Vagina (tissue), 2 donors: ENCODE data around the gene VPS50. TPM values are rescaled to one million over a fixed set of nuclear protein-coding genes. Genes with fewer than 3 reads are reported as not detected.

Experiments
- DNase-seq, 2 donors: peaks; one replicate each; pipeline ENCODE4 v3.0.0-alpha.2; 2017; ENCODE audit errors: extremely low spot score in 2 of 2
- H3K27ac ChIP-seq: fragments of 200-600 bp; sonication (generic); one replicate; pipeline ENCODE4 v1.5.1; 2019
- H3K27me3 ChIP-seq: fragments of 200-600 bp; sonication (generic); one replicate; pipeline ENCODE4 v1.5.1; 2019
- H3K36me3 ChIP-seq, 2 donors: fragments of 200-600 bp; sonication (generic); one replicate each; pipeline ENCODE4 v1.5.1; 2017 to 2019
- H3K4me1 ChIP-seq: fragments of 200-600 bp; sonication (generic); one replicate; pipeline ENCODE4 v1.5.1; 2019
- H3K4me3 ChIP-seq, 2 donors: fragments of 200-600 bp; sonication (generic); 1 replicate in 1 of 2; 2 replicates in 1 of 2; pipeline ENCODE4 v1.5.1; 2016 to 2019
- H3K9me3 ChIP-seq: fragments of 200-600 bp; sonication (generic); one replicate; pipeline ENCODE4 v1.5.1; 2019
- POLR2A ChIP-seq, 2 donors: fragments of 450-650 bp; IDR thresholded peaks; one replicate each; pipeline ENCODE4 v1.6.1; 2017; ENCODE audit warnings: antibody characterized with exemption in 2 of 2, mild to moderate bottlenecking in 2 of 2, moderate library complexity in 2 of 2
- POLR2AphosphoS5 ChIP-seq, 2 donors: sonication (generic); formaldehyde crosslinking; IDR thresholded peaks; one replicate each; pipeline ENCODE4 v1.9.0; 2017; ENCODE audit warnings: antibody characterized with exemption in 2 of 2, mild to moderate bottlenecking in 2 of 2, low read depth in 1 of 2; ENCODE audit not compliant: insufficient read depth in 1 of 2
- intact Hi-C: fragments of 100-400 bp; cut with DNase I; formaldehyde crosslinking; loops from one replicate; pipeline ENCODE4 v1.15.1; 2023
- total RNA-seq: library from RNA; depleted of rRNA; stranded (reverse); fragments of >200 nt; gene quantifications from one replicate; pipeline ENCODE4 v1.2.3, GENCODE V29; 2016
- TF ChIP-seq, protein P1 (sequence below), 3 experiments: fragments of 450-650 bp in 2 of 3; fragments of 200-600 bp in 1 of 3; sonication (generic) in 1 of 3; IDR thresholded peaks; one replicate each; pipeline ENCODE4 v1.5.1; 2017 to 2019; ENCODE audit warnings: antibody characterized with exemption in 3 of 3, mild to moderate bottlenecking in 2 of 3, moderate library complexity in 2 of 3

The VPS50 gene, protein sequence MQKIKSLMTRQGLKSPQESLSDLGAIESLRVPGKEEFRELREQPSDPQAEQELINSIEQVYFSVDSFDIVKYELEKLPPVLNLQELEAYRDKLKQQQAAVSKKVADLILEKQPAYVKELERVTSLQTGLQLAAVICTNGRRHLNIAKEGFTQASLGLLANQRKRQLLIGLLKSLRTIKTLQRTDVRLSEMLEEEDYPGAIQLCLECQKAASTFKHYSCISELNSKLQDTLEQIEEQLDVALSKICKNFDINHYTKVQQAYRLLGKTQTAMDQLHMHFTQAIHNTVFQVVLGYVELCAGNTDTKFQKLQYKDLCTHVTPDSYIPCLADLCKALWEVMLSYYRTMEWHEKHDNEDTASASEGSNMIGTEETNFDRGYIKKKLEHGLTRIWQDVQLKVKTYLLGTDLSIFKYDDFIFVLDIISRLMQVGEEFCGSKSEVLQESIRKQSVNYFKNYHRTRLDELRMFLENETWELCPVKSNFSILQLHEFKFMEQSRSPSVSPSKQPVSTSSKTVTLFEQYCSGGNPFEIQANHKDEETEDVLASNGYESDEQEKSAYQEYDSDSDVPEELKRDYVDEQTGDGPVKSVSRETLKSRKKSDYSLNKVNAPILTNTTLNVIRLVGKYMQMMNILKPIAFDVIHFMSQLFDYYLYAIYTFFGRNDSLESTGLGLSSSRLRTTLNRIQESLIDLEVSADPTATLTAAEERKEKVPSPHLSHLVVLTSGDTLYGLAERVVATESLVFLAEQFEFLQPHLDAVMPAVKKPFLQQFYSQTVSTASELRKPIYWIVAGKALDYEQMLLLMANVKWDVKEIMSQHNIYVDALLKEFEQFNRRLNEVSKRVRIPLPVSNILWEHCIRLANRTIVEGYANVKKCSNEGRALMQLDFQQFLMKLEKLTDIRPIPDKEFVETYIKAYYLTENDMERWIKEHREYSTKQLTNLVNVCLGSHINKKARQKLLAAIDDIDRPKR
- 13.0 TPM for total RNA-seq

DNA sequence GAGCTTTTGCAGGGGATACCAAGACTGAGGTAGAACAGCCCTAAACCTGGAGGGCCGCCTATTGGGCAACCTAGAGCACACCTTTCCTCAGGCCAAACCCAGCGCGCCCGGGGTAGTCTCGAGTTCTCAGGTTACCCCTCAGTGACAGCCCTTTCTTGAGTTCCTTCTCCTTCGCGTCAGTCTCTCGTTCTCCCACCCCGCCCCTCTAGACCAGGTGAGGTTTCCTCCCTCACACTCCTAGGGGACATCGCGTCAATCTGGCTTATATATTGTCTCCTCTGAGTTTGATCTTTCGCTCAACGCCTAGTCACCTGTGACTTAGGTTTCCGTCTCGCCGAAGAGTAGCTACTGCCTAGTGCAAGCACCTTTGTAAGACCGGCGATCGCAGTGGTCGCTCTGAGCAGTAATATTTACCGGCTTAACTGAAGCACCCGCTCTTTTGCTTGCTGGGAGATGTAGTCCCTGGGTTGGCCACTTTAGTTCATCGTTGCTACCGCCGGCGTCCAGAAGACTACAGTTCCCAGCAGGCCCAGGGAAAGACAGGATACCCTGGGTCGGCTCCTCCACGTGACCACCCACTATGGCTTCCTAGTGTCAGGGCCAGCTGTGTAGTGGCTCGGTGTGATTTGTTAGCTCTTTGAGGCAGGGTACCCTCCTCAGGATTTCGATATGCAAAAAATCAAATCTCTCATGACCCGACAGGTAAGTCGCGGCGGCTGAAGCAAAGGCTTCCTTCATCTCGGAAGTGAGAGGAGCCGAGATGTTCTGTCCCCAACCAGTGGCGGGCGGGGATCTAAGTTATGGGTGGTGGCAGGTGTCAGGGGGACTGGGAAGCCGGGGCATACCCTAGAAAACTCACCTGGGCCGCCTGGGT, at the start of gene VPS50:
Gene VPS50 (plus strand): TSS at position 568 of the 874 bp plus-strand sequence. CDS start 102 bp downstream, at position 670.
- no peaks in the 10 kb centered on the region for H3K9me3 ChIP-seq
- TF ChIP-seq POLR2A (IDR thresholded peaks at IDR 0.05) (no peak), POLR2AphosphoS5 (IDR thresholded peaks at IDR 0.05; ENCODE audit: insufficient read depth in 1 of 2, low read depth in 1 of 2) (peak; percentile 62 to 88)
- TF ChIP-seq, protein P1, sequence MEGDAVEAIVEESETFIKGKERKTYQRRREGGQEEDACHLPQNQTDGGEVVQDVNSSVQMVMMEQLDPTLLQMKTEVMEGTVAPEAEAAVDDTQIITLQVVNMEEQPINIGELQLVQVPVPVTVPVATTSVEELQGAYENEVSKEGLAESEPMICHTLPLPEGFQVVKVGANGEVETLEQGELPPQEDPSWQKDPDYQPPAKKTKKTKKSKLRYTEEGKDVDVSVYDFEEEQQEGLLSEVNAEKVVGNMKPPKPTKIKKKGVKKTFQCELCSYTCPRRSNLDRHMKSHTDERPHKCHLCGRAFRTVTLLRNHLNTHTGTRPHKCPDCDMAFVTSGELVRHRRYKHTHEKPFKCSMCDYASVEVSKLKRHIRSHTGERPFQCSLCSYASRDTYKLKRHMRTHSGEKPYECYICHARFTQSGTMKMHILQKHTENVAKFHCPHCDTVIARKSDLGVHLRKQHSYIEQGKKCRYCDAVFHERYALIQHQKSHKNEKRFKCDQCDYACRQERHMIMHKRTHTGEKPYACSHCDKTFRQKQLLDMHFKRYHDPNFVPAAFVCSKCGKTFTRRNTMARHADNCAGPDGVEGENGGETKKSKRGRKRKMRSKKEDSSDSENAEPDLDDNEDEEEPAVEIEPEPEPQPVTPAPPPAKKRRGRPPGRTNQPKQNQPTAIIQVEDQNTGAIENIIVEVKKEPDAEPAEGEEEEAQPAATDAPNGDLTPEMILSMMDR (IDR thresholded peaks at IDR 0.05): peak in 1 of 3 experiments; percentile 32
- peak within 1 kb of the TSS; percentile 60 to 68 for H3K4me3 ChIP-seq
- H3K36me3 ChIP-seq: no peaks in the 10 kb centered on the region
- peaks cover 13% of the 10 kb centered on the region for H3K4me1 ChIP-seq
- H3K27ac ChIP-seq: peak within 1 kb of the TSS; percentile 52
- peak; percentile 97 for DNase-seq
- intact Hi-C loops: no loop called here
- no peaks in the 10 kb centered on the region for H3K27me3 ChIP-seq

DNA sequence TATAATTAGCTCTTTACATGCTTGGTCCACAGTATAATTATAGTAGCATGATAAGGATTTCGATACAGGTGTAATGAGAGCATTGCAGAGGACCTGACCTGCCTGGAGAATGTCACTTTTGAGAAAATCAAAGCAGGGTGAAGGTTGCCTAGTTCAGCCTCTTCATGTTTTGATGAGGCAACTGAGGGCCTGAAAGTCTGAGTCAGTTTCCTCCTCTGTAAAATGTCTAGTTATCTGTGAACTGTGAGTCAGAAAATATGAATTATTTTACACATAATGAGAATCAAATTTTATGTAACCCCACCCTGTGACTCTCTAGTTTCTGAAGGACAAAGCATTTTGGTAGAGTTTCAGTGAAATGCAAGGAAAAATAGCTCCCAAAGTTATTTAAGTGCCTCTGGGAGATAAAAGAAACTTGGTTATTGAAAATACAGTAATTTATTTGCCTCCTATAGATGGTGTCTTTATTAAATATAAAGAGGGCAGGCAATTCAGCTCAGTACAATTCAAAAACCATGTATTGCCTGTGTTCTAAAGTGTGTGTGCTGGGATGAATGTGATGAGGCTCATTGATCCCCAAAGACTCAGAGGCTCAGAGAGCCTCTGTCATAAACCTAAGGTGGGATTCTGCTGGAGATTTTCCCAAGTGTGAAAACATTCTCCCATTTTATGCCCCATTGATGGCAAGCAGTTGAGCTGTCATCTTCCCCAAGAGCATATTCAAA, 46.7 kb upstream of the VPS50 start:
- TF ChIP-seq POLR2AphosphoS5 (IDR thresholded peaks at IDR 0.05; ENCODE audit: insufficient read depth in 1 of 2, low read depth in 1 of 2): no peak
- TF ChIP-seq, protein P1 (IDR thresholded peaks at IDR 0.05): no peak
- no peak for TF ChIP-seq POLR2A (IDR thresholded peaks at IDR 0.05)
- intact Hi-C loops: no loop called here

DNA sequence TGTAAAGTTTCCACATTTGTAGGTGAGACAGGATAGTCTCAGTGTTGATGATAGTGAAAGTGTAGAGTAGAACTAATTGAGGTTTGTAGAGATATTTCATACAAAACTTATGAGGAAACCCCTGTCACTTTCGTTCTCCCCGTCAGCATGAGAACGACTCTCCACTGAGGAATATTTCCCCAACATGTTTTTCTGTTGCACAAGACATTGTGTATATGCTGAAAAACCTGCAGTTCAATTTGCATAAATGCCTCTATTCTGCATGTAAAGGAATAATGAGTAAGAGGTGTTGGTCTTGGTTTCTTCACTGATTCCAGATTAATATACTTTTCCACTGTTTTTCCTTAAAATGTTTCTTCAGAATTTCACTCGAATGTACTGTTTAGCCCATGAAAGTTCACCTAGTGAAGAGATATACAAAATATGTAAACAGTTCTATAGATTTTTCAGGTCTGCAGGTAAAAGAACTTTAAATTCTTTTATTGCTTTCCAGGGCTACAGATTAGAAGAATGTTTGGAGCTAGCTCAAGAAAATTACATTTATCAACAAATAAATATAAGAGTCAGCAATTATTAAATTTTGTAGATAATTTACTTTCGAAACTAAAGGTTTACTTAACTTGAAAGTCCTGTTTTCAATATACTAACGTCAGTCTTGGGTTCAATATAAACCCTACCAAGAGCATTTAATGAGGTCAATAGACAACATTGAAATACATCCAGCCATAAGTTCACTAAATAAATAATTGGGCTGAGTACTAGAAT, 43.1 kb upstream of the VPS50 start:
- intact Hi-C loops: no loop called here
- Histone ChIP-seq H3K27me3 (no peaks in the 10 kb centered on the region), H3K36me3 (no peaks in the 10 kb centered on the region), H3K9me3 (no peaks in the 10 kb centered on the region), H3K27ac (no peak overlapping the region), H3K4me1 (no peaks in the 10 kb centered on the region), H3K4me3 (no peak overlapping the region)
- TF ChIP-seq, protein P1 (IDR thresholded peaks at IDR 0.05): no peak
- no peak for TF ChIP-seq POLR2A (IDR thresholded peaks at IDR 0.05)
- no peak for TF ChIP-seq POLR2AphosphoS5 (IDR thresholded peaks at IDR 0.05; ENCODE audit: insufficient read depth in 1 of 2, low read depth in 1 of 2)
- DNase-seq: no peak

More for the DNA sequence above, 46.7 kb upstream of the VPS50 start:
- DNase-seq: no peak
- H3K27me3 ChIP-seq: no peaks in the 10 kb centered on the region
- no peak overlapping the region for H3K27ac ChIP-seq
- H3K4me1 ChIP-seq: no peaks in the 10 kb centered on the region
- no peak overlapping the region for H3K4me3 ChIP-seq
- no peaks in the 10 kb centered on the region for H3K9me3 ChIP-seq
- no peaks in the 10 kb centered on the region for H3K36me3 ChIP-seq

DNA sequence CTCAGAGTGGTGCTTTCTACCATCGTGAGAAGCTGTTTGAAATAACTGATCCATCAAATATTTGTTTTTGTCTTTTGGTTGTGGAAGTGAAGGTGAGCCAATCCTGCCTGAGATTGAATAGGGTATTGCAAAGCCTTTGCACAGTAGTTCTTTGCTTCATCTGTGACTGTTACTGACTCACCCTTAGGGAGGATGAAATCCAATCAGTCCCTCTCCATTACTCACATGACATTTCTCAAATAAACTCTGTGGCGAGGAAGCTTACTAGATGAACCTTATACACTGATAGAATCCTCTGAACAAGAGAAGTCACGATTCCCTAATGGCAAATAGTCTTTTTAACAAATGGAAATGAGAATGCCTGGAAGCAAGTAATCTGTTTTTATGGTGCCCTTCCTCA, 37.8 kb upstream of the VPS50 start:
- Histone ChIP-seq H3K36me3 (no peaks in the 10 kb centered on the region), H3K9me3 (no peaks in the 10 kb centered on the region), H3K4me3 (no peak overlapping the region), H3K4me1 (no peaks in the 10 kb centered on the region), H3K27me3 (no peaks in the 10 kb centered on the region), H3K27ac (no peak overlapping the region)
- intact Hi-C loops: no loop called here
- TF ChIP-seq POLR2AphosphoS5 (IDR thresholded peaks at IDR 0.05; ENCODE audit: insufficient read depth in 1 of 2, low read depth in 1 of 2) (no peak), POLR2A (IDR thresholded peaks at IDR 0.05) (no peak)
- TF ChIP-seq, protein P1 (IDR thresholded peaks at IDR 0.05): no peak
- DNase-seq: no peak
